CD4-positive, alpha-beta T cell treated with Interleukin-15 for 4 hours (primary cell): ENCODE data around the gene ZNF607.
A peak's percentile ranks its signal among the peaks of the same experiment; 100 is the strongest.
"Not testable (repeated sequence)": the region's sequence is repeated elsewhere in the genome, so short reads cannot be mapped to it uniquely, and the experiment has no call there.

Source experiments
- DNase-seq: peaks from one replicate; pipeline ENCODE4 v3.0.0-alpha.2; 2020; ENCODE audit warnings: low spot score

The ZNF607 gene

DNA sequence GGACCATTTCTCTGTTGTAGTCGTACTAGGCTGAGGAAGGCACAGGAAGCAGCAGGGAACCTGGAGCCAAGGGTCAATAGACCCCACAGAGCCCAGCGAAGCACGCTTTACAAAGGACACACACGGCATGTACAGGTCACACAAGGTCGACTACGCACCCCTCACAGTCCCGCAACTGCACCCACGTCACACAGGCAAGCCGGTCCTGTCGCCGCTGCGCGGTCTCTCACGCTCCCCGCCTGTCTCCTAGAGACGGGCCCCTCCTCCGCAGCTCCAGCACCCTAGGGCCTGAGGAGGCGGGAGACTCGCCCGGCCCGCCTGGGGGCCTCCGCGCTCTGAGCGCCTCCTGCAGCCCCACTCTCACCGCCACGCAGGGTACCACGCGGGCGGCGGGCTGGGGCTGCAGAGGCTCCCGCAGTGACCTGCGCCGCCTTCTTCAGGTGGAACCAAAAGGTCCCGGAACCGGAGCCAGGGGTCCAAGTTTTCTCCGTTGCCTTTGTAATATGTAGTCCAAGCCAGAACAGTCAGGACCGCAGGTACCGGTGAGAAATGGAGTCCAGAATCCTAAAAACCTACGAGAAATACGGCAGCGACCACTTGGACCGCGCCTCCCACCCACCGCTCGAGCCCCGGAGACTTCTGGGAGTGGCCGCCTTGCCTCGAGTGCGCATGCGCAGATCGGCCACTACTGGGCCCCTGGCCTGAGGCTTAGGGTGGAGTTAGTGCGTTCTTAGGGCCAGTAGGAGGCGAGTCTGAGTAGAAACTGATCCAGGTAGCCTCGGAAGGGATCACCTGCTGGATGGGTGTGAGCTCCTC, at the start of gene ZNF607:
Gene ZNF607 (minus strand): TSS at position 651 of the 816 bp plus-strand sequence. CDS start 8,143 bp downstream, outside the sequence.
- DNase-seq, result peak; percentile 86

DNA sequence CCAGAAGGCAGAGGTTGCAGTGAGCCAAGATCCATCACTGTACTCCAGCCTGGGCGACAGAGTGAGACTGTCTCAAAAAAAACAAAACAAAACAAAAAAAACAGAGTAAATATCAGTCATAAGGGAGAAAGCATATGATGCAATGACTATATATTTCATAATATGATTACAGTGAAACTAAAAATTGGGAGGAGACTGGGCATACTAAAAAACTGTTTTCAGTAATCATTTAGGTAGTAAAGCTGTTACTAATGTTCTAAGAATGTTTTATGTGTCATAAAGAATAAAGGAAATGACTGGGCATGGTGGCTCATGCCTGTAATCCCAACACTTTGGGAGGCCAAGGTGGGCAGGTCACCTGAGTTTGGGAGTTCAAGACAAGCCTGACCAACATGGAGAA, 43.9 kb upstream of the ZNF607 start:
- DNase-seq, result no peak

DNA sequence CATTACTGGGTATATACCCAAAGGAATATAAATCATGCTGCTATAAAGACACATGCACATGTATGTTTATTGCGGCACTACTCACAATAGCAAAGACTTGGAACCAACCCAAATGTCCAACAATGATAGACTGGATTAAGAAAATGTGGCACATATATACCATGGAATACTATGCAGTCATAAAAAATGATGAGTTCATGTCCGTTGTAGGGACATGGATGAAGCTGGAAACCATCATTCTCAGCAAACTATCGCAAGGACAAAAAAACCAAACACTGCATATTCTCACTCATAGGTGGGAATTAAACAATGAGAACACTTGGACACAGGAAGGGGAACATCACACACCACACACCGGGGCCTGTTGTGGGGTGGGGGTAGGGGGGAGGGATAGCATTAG, 38.1 kb upstream of the ZNF607 start:
- DNase-seq, result not testable (repeated sequence)

DNA sequence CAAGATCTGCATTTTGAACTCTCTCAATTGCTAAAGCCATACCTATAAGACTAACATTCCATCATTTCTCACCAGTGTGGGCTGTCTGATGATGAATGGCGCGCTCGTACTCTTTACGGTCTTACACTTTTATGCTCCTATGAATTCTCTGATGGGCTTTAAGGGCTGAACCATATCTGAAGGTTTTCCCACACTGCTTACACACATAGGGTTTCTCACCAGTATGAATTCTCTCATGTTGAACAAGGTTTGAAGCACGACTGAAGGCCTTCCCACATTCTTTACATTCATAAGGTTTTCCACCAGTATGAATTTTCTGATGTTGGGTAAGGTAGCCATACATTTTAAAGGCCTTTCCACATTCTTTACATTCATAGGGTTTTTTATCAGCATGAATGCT, 18.8 kb upstream of the ZNF607 start:
- DNase-seq, result no peak

GRCh38 chr19:37725181-37725580, 5.6 kb upstream of the ZNF607 start:
- DNase-seq, result no peak

DNA sequence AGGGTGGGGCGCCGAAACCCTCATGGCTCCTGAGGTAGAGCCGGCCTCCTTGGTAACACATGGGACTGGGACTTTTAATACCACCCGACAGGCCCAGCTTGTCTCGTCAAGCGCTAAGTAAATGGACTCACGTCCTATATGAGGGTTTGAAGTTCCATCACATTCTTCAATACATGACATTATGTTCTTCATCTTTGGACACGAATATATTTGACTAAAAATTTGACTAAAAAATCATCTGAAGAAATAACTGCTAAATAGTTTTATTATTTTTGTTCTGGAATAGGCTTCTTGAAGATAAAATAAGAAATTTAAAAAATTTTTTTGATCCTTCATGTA, 335 bp upstream of the ZNF607 start:
- no peak for DNase-seq

- DNase-seq, result no peak
Observed at GRCh38 chr19:37718304-37718703, 1.3 kb downstream of the ZNF607 start.

GRCh38 chr19:37716140-37716539, 3.4 kb downstream of the ZNF607 start:
- no peak for DNase-seq

- DNase-seq, result no peak
Observed at GRCh38 chr19:37706052-37706605, 13.4 kb downstream of the ZNF607 start.

DNA sequence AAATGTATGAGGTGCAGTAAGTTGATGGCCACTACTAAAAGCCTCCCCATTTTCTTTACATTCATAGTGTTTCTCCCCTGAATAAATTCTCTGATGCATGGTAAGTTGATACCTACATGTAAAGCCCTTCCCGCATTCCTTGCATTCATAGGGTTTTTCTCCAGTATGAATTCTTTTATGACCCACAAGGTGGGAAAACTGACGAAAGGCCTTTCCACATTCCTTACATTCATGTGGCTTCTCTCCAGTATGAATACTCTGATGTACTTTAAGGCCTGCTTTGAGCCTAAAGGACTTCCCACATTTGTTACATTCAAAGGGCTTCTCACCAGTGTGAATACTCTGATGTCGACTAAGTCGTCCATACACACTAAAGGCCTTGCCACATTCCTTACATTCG, 20.5 kb downstream of the ZNF607 start:
- DNase-seq, result no peak

- no peak for DNase-seq
Observed at GRCh38 chr19:37698216-37698615, 21.3 kb downstream of the ZNF607 start.

DNA sequence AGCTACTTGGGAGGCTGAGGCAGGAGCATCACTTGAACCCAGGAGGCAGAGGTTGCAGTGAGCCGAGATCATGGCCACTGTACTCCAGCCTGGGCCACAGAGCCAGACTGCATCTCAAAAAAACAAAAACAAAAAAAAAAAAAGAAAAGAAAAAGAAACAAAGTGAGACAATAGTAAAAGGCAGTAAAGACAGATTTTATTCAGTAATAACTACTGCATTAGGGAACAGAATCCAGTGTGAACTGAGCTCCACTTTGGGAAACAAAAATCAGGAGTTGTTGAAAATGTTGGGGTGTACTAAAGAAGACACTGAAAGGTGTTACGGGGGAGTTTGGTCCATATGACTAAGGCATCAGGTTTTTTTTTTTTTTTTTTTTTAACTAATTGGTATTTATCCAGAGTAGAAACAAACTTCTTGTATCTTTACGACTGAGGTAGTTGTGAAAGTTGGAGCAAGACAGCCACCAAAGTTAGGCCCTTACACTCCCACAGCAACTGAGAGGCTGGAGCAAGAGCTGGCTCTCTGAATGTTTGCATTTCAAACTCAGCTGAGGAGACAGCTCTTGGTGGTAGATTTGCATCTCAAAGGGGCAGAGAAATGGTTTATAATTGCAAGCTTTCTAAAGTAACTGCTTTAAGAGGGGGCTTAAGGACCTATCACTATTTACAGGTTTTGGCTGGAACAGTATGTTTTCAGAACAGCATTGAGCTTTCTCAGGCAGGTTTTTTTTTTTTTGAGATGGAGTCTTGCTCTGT, 24.2 kb downstream of the ZNF607 start:
- no peak for DNase-seq

DNA sequence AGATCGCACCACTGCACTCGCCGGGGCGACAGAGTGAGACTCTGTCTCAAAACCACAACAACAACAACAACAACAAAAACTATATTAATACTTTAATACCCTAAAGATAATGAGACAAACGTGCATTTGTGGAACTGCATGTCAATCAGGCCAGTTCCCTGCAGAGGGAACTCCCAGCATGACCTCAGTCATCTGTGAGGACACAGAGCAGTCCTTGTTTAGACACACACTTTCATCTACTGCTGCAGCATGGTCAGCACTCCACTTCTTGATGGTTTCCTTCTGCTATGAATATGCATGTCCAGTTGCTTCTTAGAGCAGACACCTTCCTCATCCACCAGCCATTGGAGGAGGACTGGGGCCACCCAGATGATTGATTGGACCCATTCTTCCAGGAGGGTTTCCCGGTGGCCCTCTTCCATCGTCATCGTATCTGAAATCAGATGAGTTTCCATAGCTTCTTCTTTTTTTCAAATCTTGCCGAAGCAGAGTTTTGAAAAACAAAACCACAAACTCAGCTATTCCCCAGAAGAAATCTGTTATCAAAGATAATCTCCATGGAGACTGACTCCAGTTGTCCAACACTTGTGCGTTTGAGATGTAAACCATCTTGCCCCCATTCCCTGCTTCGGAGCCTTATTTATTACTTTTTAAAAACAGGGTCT, 26.5 kb downstream of the ZNF607 start:
- DNase-seq, result no peak

GRCh38 chr19:37691881-37692504, 27.6 kb downstream of the ZNF607 start:
- DNase-seq, result peak; percentile 78

DNA sequence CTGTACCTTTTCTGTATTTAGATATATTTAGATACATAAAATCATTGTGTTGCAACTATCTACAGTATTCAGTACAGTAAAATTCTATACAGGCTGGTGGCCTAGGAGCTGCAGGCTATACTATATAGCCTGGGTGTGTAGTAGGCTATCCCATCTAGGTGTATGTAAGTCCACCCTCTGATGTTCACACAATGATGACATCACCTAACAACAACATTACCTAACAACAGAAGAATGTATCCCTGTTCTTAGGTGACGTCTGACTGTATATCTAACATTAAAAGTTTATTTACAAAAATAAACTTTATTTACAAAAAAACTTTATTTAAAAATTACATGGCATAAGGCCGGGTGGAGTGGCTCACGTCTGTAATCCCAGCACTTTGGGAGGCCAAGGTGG, 36.0 kb downstream of the ZNF607 start:
- DNase-seq, result no peak

DNA sequence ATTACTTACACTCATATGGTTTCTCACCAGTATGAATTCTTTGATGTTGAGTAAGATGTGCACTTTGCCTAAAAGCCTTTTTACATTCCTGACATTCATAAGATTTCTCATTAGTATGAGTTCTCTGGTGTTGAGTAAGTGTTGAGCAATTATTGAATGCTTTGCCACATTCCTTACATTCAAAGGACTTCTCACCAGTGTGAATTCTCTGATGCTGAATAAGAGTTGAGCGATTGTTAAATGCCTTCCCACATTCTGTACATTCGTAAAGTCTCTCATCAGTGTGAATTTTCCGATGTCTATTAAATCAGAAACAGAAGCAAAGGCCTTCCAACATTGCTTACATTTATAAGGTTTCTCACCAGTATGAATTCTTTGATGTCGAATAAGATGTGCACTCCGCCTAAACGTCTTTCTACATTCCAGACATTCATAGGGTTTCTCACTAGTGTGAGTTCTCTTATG, 50.1 kb downstream of the ZNF607 start:
- DNase-seq, result no peak

DNA sequence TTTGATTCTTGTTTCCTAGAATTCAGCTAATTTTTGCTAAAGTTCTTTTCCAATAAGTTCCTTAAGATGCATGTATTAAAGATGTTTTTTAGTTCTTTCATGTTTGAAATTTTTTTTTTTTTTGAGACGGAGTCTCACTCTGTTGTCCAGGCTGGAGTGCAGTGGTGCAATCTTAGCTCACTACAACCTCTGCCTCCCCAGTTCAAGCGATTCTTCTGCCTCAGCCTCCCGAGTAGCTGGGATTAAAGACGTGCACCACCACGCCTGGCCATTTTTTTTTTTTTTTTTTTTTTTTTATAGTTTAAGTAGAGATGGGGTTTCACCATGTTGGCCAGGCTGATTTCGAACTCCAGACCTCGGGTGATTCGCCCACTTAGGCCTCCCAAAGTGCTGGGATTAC, 62.4 kb downstream of the ZNF607 start:
- DNase-seq, result not testable (repeated sequence)

DNA sequence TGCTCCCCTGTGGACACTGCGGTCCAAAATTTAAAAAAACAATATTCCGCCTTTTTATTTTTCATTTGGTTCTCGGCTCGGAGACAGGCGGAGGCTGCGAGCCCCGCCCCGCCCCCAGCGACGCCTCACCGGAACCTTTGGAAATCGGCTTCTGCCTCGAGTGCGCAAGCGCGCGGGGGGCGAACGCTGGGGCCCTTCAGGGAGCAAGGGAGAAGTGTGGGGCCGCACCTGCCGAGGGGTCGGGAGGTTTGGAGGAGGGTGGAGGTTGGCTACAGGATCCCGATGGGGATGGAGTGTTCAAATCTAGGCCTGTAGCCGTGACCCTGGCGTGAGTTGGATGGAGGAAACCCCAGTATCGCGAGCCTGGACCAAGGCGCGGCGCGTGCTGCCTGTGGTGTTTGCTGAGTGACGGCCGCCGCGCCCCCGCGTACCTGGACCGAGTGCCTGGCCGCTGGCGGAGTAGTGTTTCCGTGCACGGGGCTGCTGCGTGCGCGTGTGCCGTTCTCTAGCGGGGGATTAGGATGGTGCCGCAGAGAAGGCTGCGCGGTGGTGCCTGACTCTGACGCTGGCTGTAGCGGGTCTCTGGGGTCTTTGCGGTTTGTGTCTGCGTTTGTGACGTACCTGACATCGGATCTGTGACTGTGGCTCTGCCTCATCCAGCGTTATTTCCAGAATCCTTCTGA, 63.7 kb downstream of the ZNF607 start:
- peak; percentile 79 for DNase-seq

- peak; percentile 67 for DNase-seq
Observed at GRCh38 chr19:37655301-37655688, 64.3 kb downstream of the ZNF607 start, which contains the start of gene ZFP30. ZFP30 (minus strand) TSS chr19:37655465; CDS start chr19:37647822, 7,643 bp downstream.

GRCh38 chr19:37654629-37655300, 64.8 kb downstream of the ZNF607 start:
- DNase-seq, result peak; percentile 4

DNA sequence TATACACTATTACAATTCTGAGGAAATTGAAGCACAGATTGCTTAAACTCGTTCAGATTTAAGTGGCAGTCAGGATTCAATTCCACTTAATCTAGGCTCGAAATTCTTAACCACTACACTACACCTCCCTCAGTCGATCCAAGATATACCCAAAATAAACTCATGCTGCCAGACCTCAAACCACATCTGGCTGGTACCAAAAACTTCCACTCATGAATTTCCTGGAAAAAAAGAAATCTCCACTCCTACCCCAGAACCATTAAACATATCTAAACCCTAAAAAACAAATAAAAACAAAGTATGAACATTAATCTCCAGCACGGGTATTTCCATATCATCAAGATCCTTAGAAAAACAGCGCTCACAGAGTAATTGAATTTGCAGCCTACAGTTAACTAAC, 65.4 kb downstream of the ZNF607 start:
- peak; percentile 4 for DNase-seq
